ENCODE data around the gene MED10.

The MED10 gene

GRCh38 chr5:6389946-6390530, 11.7 kb upstream of the MED10 start:
- H3K4me1 ChIP-seq (ENCODE audit: insufficient read depth, low read length, severe bottlenecking) = no peaks in the 10 kb centered on the region
- no peaks in the 10 kb centered on the region for H3K9me3 ChIP-seq (ENCODE audit: low read length)
- no peaks in the 10 kb centered on the region for H3K9me2 ChIP-seq (ENCODE audit: low read depth, low read length)
- no peak overlapping the region for H3K4me2 ChIP-seq (ENCODE audit: low read length)
- H3K36me3 ChIP-seq (ENCODE audit: insufficient read depth, low read length) = no peaks in the 10 kb centered on the region
- no peaks in the 10 kb centered on the region for H3F3A ChIP-seq (ENCODE audit: insufficient read depth, low read length)
- H3K27ac ChIP-seq (ENCODE audit: low read depth, low read length, poor library complexity, severe bottlenecking) = no peak overlapping the region
- H3K9ac ChIP-seq (ENCODE audit: low read length) = no peak overlapping the region
- no peaks in the 10 kb centered on the region for H3K79me2 ChIP-seq (ENCODE audit: insufficient read depth, low read length)
- TF ChIP-seq CTCF (IDR thresholded peaks at IDR 0.05; ENCODE audit: low read length) (no peak), EZH2 (IDR thresholded peaks at IDR 0.05; ENCODE audit: borderline replicate concordance, low read length) (no peak)
- no peaks in the 10 kb centered on the region for H4K20me1 ChIP-seq (ENCODE audit: insufficient read depth, low read length)
- H2AFZ ChIP-seq (ENCODE audit: low read length) = no peak overlapping the region
- peaks cover 5% of the 10 kb centered on the region; the same call in 1 of the 2 replicates for H3K27me3 ChIP-seq (ENCODE audit: insufficient read depth, low read length)
- no peak overlapping the region for H3K4me3 ChIP-seq (ENCODE audit: low read depth, low read length, poor library complexity, severe bottlenecking)

GRCh38 chr5:6389397-6389796, 11.1 kb upstream of the MED10 start:
- H3F3A ChIP-seq (ENCODE audit: insufficient read depth, low read length) = no peaks in the 10 kb centered on the region
- no peaks in the 10 kb centered on the region for H3K9me3 ChIP-seq (ENCODE audit: low read length)
- no peaks in the 10 kb centered on the region for H3K4me1 ChIP-seq (ENCODE audit: insufficient read depth, low read length, severe bottlenecking)
- H3K4me3 ChIP-seq (ENCODE audit: low read depth, low read length, poor library complexity, severe bottlenecking) = no peak overlapping the region
- H3K36me3 ChIP-seq (ENCODE audit: insufficient read depth, low read length) = no peaks in the 10 kb centered on the region
- no peak overlapping the region for H2AFZ ChIP-seq (ENCODE audit: low read length)
- no peaks in the 10 kb centered on the region for H3K9me2 ChIP-seq (ENCODE audit: low read depth, low read length)
- no peak overlapping the region for H3K9ac ChIP-seq (ENCODE audit: low read length)
- TF ChIP-seq EZH2 (IDR thresholded peaks at IDR 0.05; ENCODE audit: borderline replicate concordance, low read length) (no peak), CTCF (IDR thresholded peaks at IDR 0.05; ENCODE audit: low read length) (no peak)
- no peak overlapping the region for H3K4me2 ChIP-seq (ENCODE audit: low read length)
- H3K27me3 ChIP-seq (ENCODE audit: insufficient read depth, low read length) = peaks cover 5% of the 10 kb centered on the region; the same call in 1 of the 2 replicates
- no peak overlapping the region for H3K27ac ChIP-seq (ENCODE audit: low read depth, low read length, poor library complexity, severe bottlenecking)
- no peaks in the 10 kb centered on the region for H4K20me1 ChIP-seq (ENCODE audit: insufficient read depth, low read length)
- no peaks in the 10 kb centered on the region for H3K79me2 ChIP-seq (ENCODE audit: insufficient read depth, low read length)

GRCh38 chr5:6387970-6388369, 9.6 kb upstream of the MED10 start:
- 0 out of 2 replicates have a peak, but pooled peaks cover 5% of the 10 kb centered on the region for H3K27me3 ChIP-seq (ENCODE audit: insufficient read depth, low read length)
- no peak overlapping the region for H3K4me2 ChIP-seq (ENCODE audit: low read length)

More at GRCh38 chr5:6387970-6388369, 9.6 kb upstream of the MED10 start:
- Histone ChIP-seq H3K36me3 (ENCODE audit: insufficient read depth, low read length) (no peaks in the 10 kb centered on the region), H3K4me3 (ENCODE audit: low read depth, low read length, poor library complexity, severe bottlenecking) (no peak overlapping the region), H2AFZ (ENCODE audit: low read length) (no peak overlapping the region), H3K79me2 (ENCODE audit: insufficient read depth, low read length) (no peaks in the 10 kb centered on the region), H3K9me3 (ENCODE audit: low read length) (no peaks in the 10 kb centered on the region), H4K20me1 (ENCODE audit: insufficient read depth, low read length) (no peaks in the 10 kb centered on the region), H3K27ac (ENCODE audit: low read depth, low read length, poor library complexity, severe bottlenecking) (no peak overlapping the region), H3K9ac (ENCODE audit: low read length) (no peak overlapping the region), H3K9me2 (ENCODE audit: low read depth, low read length) (no peaks in the 10 kb centered on the region), H3F3A (ENCODE audit: insufficient read depth, low read length) (no peaks in the 10 kb centered on the region), H3K4me1 (ENCODE audit: insufficient read depth, low read length, severe bottlenecking) (no peaks in the 10 kb centered on the region)
- TF ChIP-seq EZH2 (IDR thresholded peaks at IDR 0.05; ENCODE audit: borderline replicate concordance, low read length) (no peak), CTCF (IDR thresholded peaks at IDR 0.05; ENCODE audit: low read length) (no peak)
